ENCODE measurements around the gene HNF4A. TPM values are rescaled to one million over a fixed set of nuclear protein-coding genes. Genes with fewer than 3 reads are reported as not detected.

The HNF4A gene
- total RNA-seq, 1 experiment from 2014 or later: 0.15 TPM

- TF ChIP-seq USF1 (CRISPR knock-in tag; IDR thresholded peaks at IDR 0.05): peak; percentile 8; the same call in 1 of the 2 replicates
- TF ChIP-seq FOXP4 (CRISPR knock-in tag; IDR thresholded peaks at IDR 0.05): no peak; the same call in none of the 2 replicates
- TF ChIP-seq AR (CRISPR knock-in tag; IDR thresholded peaks at IDR 0.05): no peak
- TF ChIP-seq MAX (CRISPR knock-in tag; IDR thresholded peaks at IDR 0.05): peak; percentile 86; the same call in 1 of the 2 replicates
- TF ChIP-seq ESRRA (CRISPR knock-in tag; IDR thresholded peaks at IDR 0.05; ENCODE audit: borderline replicate concordance): 0 out of 2 replicates have a peak, but pooled peaks have one; percentile 18
- TF ChIP-seq ZNF423 (CRISPR knock-in tag; IDR thresholded peaks at IDR 0.05): peak; percentile 29; the same call in 1 of the 2 replicates
- no peak for TF ChIP-seq ZNF219 (CRISPR knock-in tag; IDR thresholded peaks at IDR 0.05; ENCODE audit: borderline replicate concordance)
- 0 out of 2 replicates have a peak, but pooled peaks have one; percentile 33 for TF ChIP-seq CBFB (CRISPR knock-in tag; IDR thresholded peaks at IDR 0.05; ENCODE audit: low read depth)
- TF ChIP-seq TEAD1 (CRISPR knock-in tag; IDR thresholded peaks at IDR 0.05): no peak
- TF ChIP-seq ZNF232 (CRISPR knock-in tag; IDR thresholded peaks at IDR 0.05): 0 out of 2 replicates have a peak, but pooled peaks have one; percentile 75
- peak; percentile 81; the same call in 1 of the 2 replicates for TF ChIP-seq SMAD3 (CRISPR knock-in tag; IDR thresholded peaks at IDR 0.05; ENCODE audit: borderline replicate concordance)
- TF ChIP-seq CREM (CRISPR knock-in tag; IDR thresholded peaks at IDR 0.05): peak; percentile 92
- TF ChIP-seq E2F5 (CRISPR knock-in tag; IDR thresholded peaks at IDR 0.05): peak; percentile 67; the same call in 1 of the 2 replicates
- TF ChIP-seq NR2C2 (CRISPR knock-in tag; IDR thresholded peaks at IDR 0.05): no peak
- peak; percentile 91 for TF ChIP-seq SP1 (CRISPR knock-in tag; conservative IDR thresholded peaks at IDR 0.05)
- TF ChIP-seq PRRX2 (CRISPR knock-in tag; IDR thresholded peaks at IDR 0.05): no peak
- TF ChIP-seq ZBTB21 (CRISPR knock-in tag; IDR thresholded peaks at IDR 0.05; ENCODE audit: borderline replicate concordance): peak; percentile 88; the same call in 1 of the 2 replicates
- TF ChIP-seq E2F1 (CRISPR knock-in tag; IDR thresholded peaks at IDR 0.05): peak; percentile 62; the same call in 1 of the 2 replicates
- peak; percentile 91 for TF ChIP-seq ZBTB43 (CRISPR knock-in tag; IDR thresholded peaks at IDR 0.05)
- TF ChIP-seq ATF6 (CRISPR knock-in tag; IDR thresholded peaks at IDR 0.05): no peak
- peak; percentile 81 for TF ChIP-seq FOXK1 (CRISPR knock-in tag; IDR thresholded peaks at IDR 0.05)
- peak; percentile 51 for TF ChIP-seq USF2 (CRISPR knock-in tag; IDR thresholded peaks at IDR 0.05)
- TF ChIP-seq RELA (CRISPR knock-in tag; IDR thresholded peaks at IDR 0.05; ENCODE audit: borderline replicate concordance): no peak
- 0 out of 2 replicates have a peak, but pooled peaks have one; percentile 49 for TF ChIP-seq TCF7 (CRISPR knock-in tag; IDR thresholded peaks at IDR 0.05; ENCODE audit: low read depth)
- peak; percentile 70 for TF ChIP-seq TP53 (CRISPR knock-in tag; IDR thresholded peaks at IDR 0.05)
Measured at GRCh38 chr20:44475694-44476560, 120.4 kb downstream of the HNF4A start, which contains the start of gene TTPAL (continued).
